GM23338 (cell line): ENCODE measurements around the gene CFAP90. TPM values are rescaled to one million over a fixed set of nuclear protein-coding genes. Genes with fewer than 3 reads are reported as not detected.

Experiments
- ATAC-seq: fragments of 200-7000 bp; cut with Tn5 transposase; 3 replicates; pipeline ENCODE4 v1.9.1; 2020
- DNase-seq: peaks from one replicate; pipeline ENCODE4 v3.0.0-alpha.2; 2015; ENCODE audit warnings: low spot score
- H2AFZ ChIP-seq: fragments of 200-600 bp; sonication (generic); 2 replicates; pipeline ENCODE4 v1.8.0; 2016; ENCODE audit warnings: antibody characterized with exemption, mild to moderate bottlenecking, moderate library complexity
- H3F3A ChIP-seq: fragments of 200-600 bp; sonication (generic); replicated peaks from 2 replicates; pipeline ENCODE4 v1.8.0; 2017; ENCODE audit warnings: antibody characterized with exemption, mixed run types, low read depth
- H3K27ac ChIP-seq: fragments of 200-600 bp; sonication (generic); 2 replicates; pipeline ENCODE4 v1.6.1; 2016; ENCODE audit warnings: low read depth
- H3K27me3 ChIP-seq: fragments of 200-600 bp; sonication (generic); 2 replicates; pipeline ENCODE4 v1.8.0; 2016; ENCODE audit warnings: mild to moderate bottlenecking, mixed run types, moderate library complexity; ENCODE audit not compliant: insufficient read depth
- H3K36me3 ChIP-seq: fragments of 200-600 bp; sonication (generic); 2 replicates; pipeline ENCODE4 v1.8.0; 2016; ENCODE audit warnings: mild to moderate bottlenecking; ENCODE audit not compliant: insufficient read depth
- H3K4me1 ChIP-seq: fragments of 200-600 bp; sonication (generic); 2 replicates; pipeline ENCODE4 v1.8.0; 2016; ENCODE audit warnings: mild to moderate bottlenecking, moderate library complexity; ENCODE audit not compliant: insufficient read depth
- H3K4me2 ChIP-seq: fragments of 200-600 bp; sonication (generic); 2 replicates; pipeline ENCODE4 v1.7.1; 2017; ENCODE audit warnings: mixed run types
- H3K4me3 ChIP-seq: fragments of 200-600 bp; sonication (generic); 2 replicates; pipeline ENCODE4 v1.6.1; 2016; ENCODE audit warnings: mixed run types
- H3K79me2 ChIP-seq: fragments of 200-600 bp; sonication (generic); replicated peaks from 2 replicates; pipeline ENCODE4 v1.8.0; 2017; ENCODE audit warnings: mild to moderate bottlenecking; ENCODE audit not compliant: insufficient read depth
- H3K9me2 ChIP-seq: fragments of 200-600 bp; sonication (generic); 2 replicates; pipeline ENCODE4 v1.8.0; 2017; ENCODE audit not compliant: insufficient read depth
- H4K20me1 ChIP-seq: fragments of 200-600 bp; sonication (generic); replicated peaks from 2 replicates; pipeline ENCODE4 v1.8.0; 2017; ENCODE audit warnings: mild to moderate bottlenecking; ENCODE audit not compliant: insufficient read depth
- H3K27ac Mint-ChIP-seq: 2 replicates; pipeline ENCODE4 v1.8.0; 2020; ENCODE audit warnings: inconsistent platforms, mild to moderate bottlenecking, moderate library complexity, mixed read lengths
- H3K27me3 Mint-ChIP-seq: 3 replicates; pipeline ENCODE4 v1.8.0; 2022; ENCODE audit warnings: low read depth, mild to moderate bottlenecking, moderate library complexity, mixed read lengths, inconsistent platforms; ENCODE audit not compliant: insufficient read depth, poor library complexity
- H3K36me3 Mint-ChIP-seq: 3 replicates; pipeline ENCODE4 v1.8.0; 2021; ENCODE audit warnings: low read depth, mild to moderate bottlenecking, inconsistent platforms, moderate library complexity, mixed read lengths
- H3K4me1 Mint-ChIP-seq: 3 replicates; pipeline ENCODE4 v1.8.0; 2020; ENCODE audit warnings: mild to moderate bottlenecking, inconsistent platforms, mixed read lengths
- H3K4me3 Mint-ChIP-seq: 3 replicates; pipeline ENCODE4 v1.8.0; 2021; ENCODE audit warnings: moderate library complexity, mild to moderate bottlenecking, inconsistent platforms, mixed read lengths
- H3K9me3 Mint-ChIP-seq: 3 replicates; pipeline ENCODE4 v1.8.0; 2020; ENCODE audit warnings: moderate library complexity, mild to moderate bottlenecking, inconsistent platforms, mixed read lengths
- CREB1 ChIP-seq: fragments of 250-450 bp; sonication (Bioruptor Pico); IDR thresholded peaks from 2 replicates; pipeline ENCODE4 v1.5.0; 2020; ENCODE audit warnings: low read depth, mild to moderate bottlenecking, moderate library complexity
- CTCF ChIP-seq, 2 experiments: fragments of 200-600 bp in 1 of 2; sonication (generic) in 1 of 2; conservative IDR thresholded peaks; 2 replicates each; pipeline versions ENCODE4 v1.5.1 to v1.6.1; 2016 to 2017; ENCODE audit warnings: antibody characterized with exemption in 2 of 2, low read depth in 2 of 2, mild to moderate bottlenecking in 2 of 2, moderate library complexity in 1 of 2
- ETS1 ChIP-seq: IDR thresholded peaks from 2 replicates; pipeline ENCODE4 v1.6.1; 2016; ENCODE audit warnings: antibody characterized with exemption
- EZH2 ChIP-seq: fragments of 200-600 bp; sonication (generic); IDR thresholded peaks from one replicate; pipeline ENCODE4 v1.8.0; 2017; ENCODE audit warnings: antibody characterized with exemption, mild to moderate bottlenecking, low read depth; ENCODE audit not compliant: unreplicated experiment
- EZH2phosphoT487 ChIP-seq: fragments of 200-600 bp; sonication (generic); IDR thresholded peaks from one replicate; pipeline ENCODE4 v1.8.1; 2018; ENCODE audit warnings: antibody characterized with exemption; ENCODE audit not compliant: unreplicated experiment
- JUNB ChIP-seq: IDR thresholded peaks from one replicate; pipeline ENCODE4 v1.6.1; 2016; ENCODE audit warnings: antibody characterized with exemption; ENCODE audit not compliant: unreplicated experiment
- NANOG ChIP-seq: IDR thresholded peaks from 2 replicates; pipeline ENCODE4 v1.6.1; 2016; ENCODE audit warnings: antibody characterized with exemption, borderline replicate concordance
- POLR2AphosphoS5 ChIP-seq: IDR thresholded peaks from 2 replicates; pipeline ENCODE4 v1.6.1; 2016; ENCODE audit warnings: antibody characterized with exemption, low read depth
- REST ChIP-seq: IDR thresholded peaks from one replicate; pipeline ENCODE4 v1.6.1; 2018; ENCODE audit warnings: antibody characterized with exemption; ENCODE audit not compliant: unreplicated experiment
- STAT1 ChIP-seq: IDR thresholded peaks from one replicate; pipeline ENCODE4 v1.6.1; 2016; ENCODE audit warnings: antibody characterized with exemption; ENCODE audit not compliant: unreplicated experiment
- ZNF114 ChIP-seq: fragments of 250-450 bp; sonication (Bioruptor Pico); IDR thresholded peaks from 2 replicates; pipeline ENCODE4 v1.5.0; 2020; ENCODE audit warnings: mild to moderate bottlenecking, moderate library complexity
- ZNF331 ChIP-seq: fragments of 250-450 bp; sonication (Bioruptor Pico); IDR thresholded peaks from 2 replicates; pipeline ENCODE4 v1.5.0; 2020; ENCODE audit warnings: low read depth, mild to moderate bottlenecking, moderate library complexity
- ZNF462 ChIP-seq: fragments of 250-450 bp; sonication (Bioruptor Pico); IDR thresholded peaks from 2 replicates; pipeline ENCODE4 v1.5.0; 2020; ENCODE audit warnings: mild to moderate bottlenecking, moderate library complexity
- polyA plus RNA-seq: library from polyadenylated mRNA; unstranded; fragments of >200 nt; fragmentation: Nextera tagmentation; extraction: Ambion mirVana; gene quantifications from 2 replicates; pipeline ENCODE4 v1.2.1, GENCODE V29; 2016
- total RNA-seq: library from RNA; depleted of rRNA; stranded (reverse); fragments of >200 nt; shearing (Covaris generic); gene quantifications from 2 replicates; pipeline ENCODE4 v1.2.3, GENCODE V29; 2014

CFAP90 gene
- total and polyA plus RNA-seq, 2 experiments from 2014 or later, result 0.10 to 1.0 TPM

- no peak for TF ChIP-seq JUNB
Measured at GRCh38 chr5:7834982-7835381, 16.0 kb downstream of the CFAP90 start (continued).

GRCh38 chr5:7828269-7828668, 22.7 kb downstream of the CFAP90 start:
- Histone ChIP-seq H3F3A (0 out of 2 replicates have a peak, but pooled peaks cover 6% of the 10 kb centered on the region), H3K27ac (no peak overlapping the region), H3K9me2 (no peaks in the 10 kb centered on the region), H4K20me1 (no peaks in the 10 kb centered on the region), H3K4me1 (no peaks in the 10 kb centered on the region), H3K79me2 (no peaks in the 10 kb centered on the region), H3K4me3 (no peak overlapping the region), H2AFZ (no peak overlapping the region), H3K36me3 (no peaks in the 10 kb centered on the region; the same call in 1 of the 2 replicates), H3K4me2 (no peak overlapping the region), H3K27me3 (no peaks in the 10 kb centered on the region)
- H3K4me3 Mint-ChIP-seq, result no peak overlapping the region
- ATAC-seq (no peak), DNase-seq (no peak)
- TF ChIP-seq ZNF331 (CRISPR knock-in tag) (no peak), STAT1 (no peak), REST (no peak), NANOG (no peak), POLR2AphosphoS5 (no peak), ZNF462 (CRISPR knock-in tag) (no peak), ZNF114 (CRISPR knock-in tag) (no peak), EZH2phosphoT487 (no peak), EZH2 (no peak), CREB1 (CRISPR knock-in tag) (no peak), ETS1 (no peak), CTCF (conservative IDR thresholded peaks at IDR 0.05; ENCODE audit: low read depth in 2 of 2) (no peak), JUNB (no peak)
- H3K9me3 Mint-ChIP-seq, result no peaks in the 10 kb centered on the region
- H3K27me3 Mint-ChIP-seq, result peaks cover 4% of the 10 kb centered on the region
- H3K4me1 Mint-ChIP-seq, result no peaks in the 10 kb centered on the region
- H3K36me3 Mint-ChIP-seq, result peaks cover 19% of the 10 kb centered on the region
- no peak overlapping the region; the same call in 1 of the 2 replicates for H3K27ac Mint-ChIP-seq
